Measurements from ENCODE around the gene FOXP1. TPM values are rescaled to one million over a fixed set of nuclear protein-coding genes. Genes with fewer than 3 reads are reported as not detected.

Gene FOXP1
- total and polyA plus RNA-seq, 2 of the 8 experiments (the other 6 are each of a cell fraction or from before 2014, with no cell fraction given) = 13.9 to 25.4 TPM

DNA sequence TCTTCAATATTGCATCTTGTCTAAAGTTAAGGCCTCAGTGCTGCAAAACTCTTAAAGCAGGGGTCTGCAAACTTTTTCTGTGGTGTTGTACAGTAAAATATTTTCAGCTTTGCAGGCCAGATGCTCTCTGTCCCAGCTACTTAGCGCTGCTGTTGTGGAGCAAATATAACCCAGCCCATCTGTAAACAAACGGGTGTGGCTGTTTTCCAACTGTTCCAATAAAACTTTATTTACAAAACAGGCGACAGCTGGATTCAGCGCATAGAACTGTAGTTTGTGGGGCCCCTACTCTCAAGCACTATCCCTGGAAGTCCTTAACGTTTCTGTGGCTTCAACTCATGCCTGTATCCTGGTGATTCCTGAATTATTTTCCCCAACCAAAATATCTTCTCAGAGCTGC, 365.0 kb downstream of the FOXP1 start (continued):
- no peak for TF ChIP-seq PHF8 (conservative IDR thresholded peaks at IDR 0.05; ENCODE audit: low read depth, low read length)
- no peak for TF ChIP-seq KDM5A (IDR thresholded peaks at IDR 0.05; ENCODE audit: low read length)
- no peak for TF ChIP-seq CHD2 (IDR thresholded peaks at IDR 0.05; ENCODE audit: low read length)
- TF ChIP-seq YY1 (IDR thresholded peaks at IDR 0.05; ENCODE audit: low read depth, low read length) = no peak
- TF ChIP-seq NRF1 (IDR thresholded peaks at IDR 0.05; ENCODE audit: low read depth, low read length) = no peak

Data from H1 (cell line).